Activated gamma-delta T cell treated with Interleukin-2 at 50 U/mL for 16 hours (primary cell): ENCODE measurements around the gene FOXRED1.
"Not testable (repeated sequence)": the region's sequence is repeated elsewhere in the genome, so short reads cannot be mapped to it uniquely, and the experiment has no call there.

Experiments used
- DNase-seq: peaks from one replicate; pipeline ENCODE4 v3.0.0-alpha.2; 2020

FOXRED1 gene

GRCh38 chr11:126268708-126269579 lies at the start of gene FOXRED1, which contains the start of gene SRPRA:
Gene FOXRED1, plus strand, starts transcription at chr11:126269154. Its CDS starts 53 bp downstream, at chr11:126269207.
Gene SRPRA, minus strand, starts transcription at chr11:126268895. Its CDS starts 91 bp downstream, at chr11:126268804.
- peak; percentile 100 for DNase-seq

GRCh38 chr11:126219547-126219946 lies 49.4 kb upstream of the FOXRED1 start:
- DNase-seq: no peak

GRCh38 chr11:126224647-126225294 lies 44.2 kb upstream of the FOXRED1 start:
- DNase-seq: no peak

- no peak for DNase-seq
These were observed 43.7 kb upstream of the FOXRED1 start for GRCh38 chr11:126225295-126225665.

- no peak for DNase-seq
These were observed 42.4 kb upstream of the FOXRED1 start for GRCh38 chr11:126226334-126227084.

- no peak for DNase-seq
These were observed 39.0 kb upstream of the FOXRED1 start for GRCh38 chr11:126229858-126230540.

- no peak for DNase-seq
These were observed 37.1 kb upstream of the FOXRED1 start for GRCh38 chr11:126231725-126232459.

- DNase-seq: no peak
These were observed 36.3 kb upstream of the FOXRED1 start for GRCh38 chr11:126232683-126233082.

GRCh38 chr11:126233391-126233790 lies 35.6 kb upstream of the FOXRED1 start:
- no peak for DNase-seq

GRCh38 chr11:126246636-126247035 lies 22.3 kb upstream of the FOXRED1 start:
- DNase-seq: no peak

- no peak for DNase-seq
These were observed 15.7 kb upstream of the FOXRED1 start for GRCh38 chr11:126253265-126253664.

GRCh38 chr11:126254819-126255218 lies 14.1 kb upstream of the FOXRED1 start:
- no peak for DNase-seq

- DNase-seq: not testable (repeated sequence)
These were observed 13.4 kb upstream of the FOXRED1 start for GRCh38 chr11:126255507-126255906.

- DNase-seq: no peak
These were observed 12.7 kb upstream of the FOXRED1 start for GRCh38 chr11:126256216-126256615.

- no peak for DNase-seq
These were observed 11.8 kb upstream of the FOXRED1 start for GRCh38 chr11:126257144-126257543.

GRCh38 chr11:126257764-126258163 lies 11.2 kb upstream of the FOXRED1 start:
- no peak for DNase-seq

- no peak for DNase-seq
These were observed 6.7 kb upstream of the FOXRED1 start for GRCh38 chr11:126262216-126262615.

GRCh38 chr11:126263489-126263888 lies 5.5 kb upstream of the FOXRED1 start:
- DNase-seq: no peak

- DNase-seq: no peak
These were observed 3.1 kb upstream of the FOXRED1 start for GRCh38 chr11:126265811-126266210.

GRCh38 chr11:126267650-126268049 lies 1.3 kb upstream of the FOXRED1 start:
- DNase-seq: no peak

GRCh38 chr11:126268361-126268707 lies 620 bp upstream of the FOXRED1 start:
- DNase-seq: peak; percentile 11

- no peak for DNase-seq
These were observed 8.4 kb downstream of the FOXRED1 start for GRCh38 chr11:126277322-126277721.
